Measurements from ENCODE around the gene KRTAP5-6. TPM values are rescaled to one million over a fixed set of nuclear protein-coding genes. Genes with fewer than 3 reads are reported as not detected.

Gene KRTAP5-6
- total RNA-seq, 2 donors from 2014 or later = not detected

DNA sequence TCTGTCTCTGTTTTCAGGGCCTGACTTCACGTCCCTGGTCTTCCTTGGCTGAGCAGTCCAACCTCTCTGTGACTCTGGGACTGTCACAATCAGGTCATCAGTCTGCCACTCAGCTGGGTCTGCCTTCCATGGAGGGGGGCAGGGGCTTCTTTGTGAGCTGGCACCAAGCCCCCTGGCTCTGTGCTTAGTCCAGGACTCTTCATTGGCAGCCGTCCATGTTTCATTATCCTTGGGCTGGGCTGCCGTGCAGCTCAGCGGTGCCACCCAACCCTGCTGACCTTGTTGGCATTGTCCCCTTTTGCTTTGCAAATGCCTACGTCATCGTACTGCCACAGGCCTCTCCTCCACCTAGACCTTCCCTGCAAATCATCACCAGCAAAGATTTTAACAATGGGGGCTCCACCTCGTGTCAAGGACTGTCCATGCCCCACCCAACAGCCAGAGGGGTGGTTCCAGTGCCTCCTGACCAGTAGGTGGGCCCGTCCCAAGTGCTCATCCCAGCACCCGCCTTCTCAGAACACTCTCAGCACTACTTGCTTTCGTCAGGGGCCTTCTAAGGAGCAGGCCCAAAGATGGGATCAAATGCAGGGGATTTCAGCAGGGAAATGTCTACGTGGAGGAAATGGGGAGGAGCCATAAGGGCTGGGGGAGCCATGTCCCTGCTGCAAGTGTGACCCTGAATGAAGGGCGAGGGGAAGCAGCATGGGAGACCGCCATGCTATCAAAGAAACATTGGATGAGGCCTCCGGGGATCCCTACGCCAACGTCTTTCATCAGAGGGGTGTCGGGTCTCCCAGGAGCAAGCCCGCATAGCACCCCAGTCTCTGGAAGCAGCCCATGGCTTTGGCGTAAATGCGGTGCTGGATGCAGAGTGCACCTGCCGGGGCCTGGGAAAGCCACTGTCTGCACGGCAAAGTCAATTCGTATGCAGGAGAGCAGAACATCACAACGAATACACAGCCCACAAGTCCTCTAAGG is 18.2 kb downstream of the KRTAP5-6 start:
- intact Hi-C loops (cut with DNase I) = no loop called here
- H3K4me1 ChIP-seq = no peaks in the 10 kb centered on the region
- H3K27ac ChIP-seq = no peak overlapping the region
- no peaks in the 10 kb centered on the region for H3K9me3 ChIP-seq
- H3K36me3 ChIP-seq (replicated peaks in 1 of 2; ENCODE audit: insufficient read depth in 1 of 2, low read depth in 2 of 2) = no peaks in the 10 kb centered on the region
- ATAC-seq = no peak
- H3K27me3 ChIP-seq = no peaks in the 10 kb centered on the region
- WGBS, 2 donors = 71 to 78% methylated on average over 24 of the region's 24 CpGs
- TF ChIP-seq, protein P1, sequence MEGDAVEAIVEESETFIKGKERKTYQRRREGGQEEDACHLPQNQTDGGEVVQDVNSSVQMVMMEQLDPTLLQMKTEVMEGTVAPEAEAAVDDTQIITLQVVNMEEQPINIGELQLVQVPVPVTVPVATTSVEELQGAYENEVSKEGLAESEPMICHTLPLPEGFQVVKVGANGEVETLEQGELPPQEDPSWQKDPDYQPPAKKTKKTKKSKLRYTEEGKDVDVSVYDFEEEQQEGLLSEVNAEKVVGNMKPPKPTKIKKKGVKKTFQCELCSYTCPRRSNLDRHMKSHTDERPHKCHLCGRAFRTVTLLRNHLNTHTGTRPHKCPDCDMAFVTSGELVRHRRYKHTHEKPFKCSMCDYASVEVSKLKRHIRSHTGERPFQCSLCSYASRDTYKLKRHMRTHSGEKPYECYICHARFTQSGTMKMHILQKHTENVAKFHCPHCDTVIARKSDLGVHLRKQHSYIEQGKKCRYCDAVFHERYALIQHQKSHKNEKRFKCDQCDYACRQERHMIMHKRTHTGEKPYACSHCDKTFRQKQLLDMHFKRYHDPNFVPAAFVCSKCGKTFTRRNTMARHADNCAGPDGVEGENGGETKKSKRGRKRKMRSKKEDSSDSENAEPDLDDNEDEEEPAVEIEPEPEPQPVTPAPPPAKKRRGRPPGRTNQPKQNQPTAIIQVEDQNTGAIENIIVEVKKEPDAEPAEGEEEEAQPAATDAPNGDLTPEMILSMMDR (IDR thresholded peaks at IDR 0.05) = no peak
- TF ChIP-seq POLR2A (IDR thresholded peaks at IDR 0.05) = no peak
- no peak for DNase-seq
- no peak overlapping the region for H3K4me3 ChIP-seq

DNA sequence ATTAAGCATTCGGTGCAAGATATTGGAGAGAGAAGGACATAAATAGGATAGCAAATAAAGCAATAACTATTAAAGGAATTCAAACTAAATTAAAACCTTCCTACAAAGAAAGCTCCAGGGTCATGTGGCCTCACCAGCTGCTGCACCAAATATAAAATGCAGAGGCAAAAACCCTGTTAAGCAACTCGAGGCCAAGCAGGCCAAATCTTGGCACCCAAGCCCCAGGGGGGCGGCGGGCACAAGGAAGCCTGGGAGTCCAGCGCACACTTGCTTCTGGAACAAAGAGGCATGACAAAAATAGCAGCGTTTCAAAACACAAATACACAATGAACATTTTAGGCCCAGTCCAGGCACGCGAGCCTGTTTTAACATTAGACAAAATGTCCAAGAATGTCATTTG is 20.8 kb downstream of the KRTAP5-6 start:
- Histone ChIP-seq H3K36me3 (replicated peaks in 1 of 2; ENCODE audit: insufficient read depth in 1 of 2, low read depth in 2 of 2) (no peaks in the 10 kb centered on the region), H3K4me1 (no peaks in the 10 kb centered on the region), H3K27me3 (no peaks in the 10 kb centered on the region), H3K4me3 (no peak overlapping the region), H3K9me3 (no peaks in the 10 kb centered on the region), H3K27ac (no peak overlapping the region)
- TF ChIP-seq POLR2A (IDR thresholded peaks at IDR 0.05) = no peak
- TF ChIP-seq, protein P1 (IDR thresholded peaks at IDR 0.05) = no peak
- WGBS, 2 donors = 77% methylated on average over 8 of the region's 8 CpGs
- DNase-seq = no peak
- intact Hi-C loops (cut with DNase I) = no loop called here
- no peak for ATAC-seq

DNA sequence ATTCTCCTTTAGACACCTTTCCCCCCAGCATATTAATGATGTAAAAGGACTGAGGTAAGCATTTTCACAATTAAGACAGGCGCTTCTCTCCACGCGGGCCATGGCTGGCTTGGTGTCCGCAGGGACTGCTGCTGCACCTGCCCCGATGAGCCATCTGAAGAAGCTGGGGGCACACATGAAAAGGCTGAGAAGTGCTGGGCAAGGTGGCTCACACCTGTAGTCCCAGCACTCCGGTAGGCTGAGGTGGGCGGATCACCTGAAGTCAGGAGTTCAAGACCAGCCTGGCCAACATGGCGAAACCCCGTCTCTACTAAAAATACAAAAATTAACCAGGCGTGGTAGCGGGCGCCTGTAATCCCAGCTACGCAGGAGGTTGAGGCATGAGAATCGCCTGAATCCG is 21.3 kb downstream of the KRTAP5-6 start:
- Histone ChIP-seq H3K36me3 (replicated peaks in 1 of 2; ENCODE audit: insufficient read depth in 1 of 2, low read depth in 2 of 2) (no peaks in the 10 kb centered on the region), H3K4me3 (no peak overlapping the region), H3K27me3 (no peaks in the 10 kb centered on the region), H3K4me1 (no peaks in the 10 kb centered on the region), H3K27ac (no peak overlapping the region), H3K9me3 (no peaks in the 10 kb centered on the region)
- no peak for ATAC-seq
- no peak for DNase-seq
- TF ChIP-seq, protein P1 (IDR thresholded peaks at IDR 0.05) = no peak
- no peak for TF ChIP-seq POLR2A (IDR thresholded peaks at IDR 0.05)
- WGBS, 2 donors = 86 to 93% methylated on average over 15 of the region's 15 CpGs
- intact Hi-C loops (cut with DNase I) = no loop called here

DNA sequence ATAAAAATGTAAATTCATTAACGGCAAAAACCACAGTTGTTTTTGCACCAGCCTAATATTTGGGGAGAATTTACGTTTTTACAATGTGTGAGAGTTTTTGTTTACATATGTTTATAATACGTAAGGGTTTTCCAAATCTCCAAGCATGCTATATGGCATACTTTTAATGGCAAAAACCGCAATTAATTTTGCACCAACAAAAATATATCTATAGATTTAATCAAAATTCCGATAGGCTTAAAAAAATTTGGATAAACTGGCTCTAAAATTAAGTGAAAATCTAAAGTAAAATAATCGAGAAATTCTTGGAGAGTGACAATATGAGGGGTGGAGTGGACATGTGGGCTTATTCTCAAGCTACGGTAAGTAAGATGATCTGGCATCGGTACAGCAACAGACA is 22.8 kb downstream of the KRTAP5-6 start:
- Histone ChIP-seq H3K4me1 (no peaks in the 10 kb centered on the region), H3K27me3 (no peaks in the 10 kb centered on the region), H3K4me3 (peak overlapping the region in 1 of 2 donors; percentile 7), H3K9me3 (no peaks in the 10 kb centered on the region), H3K27ac (no peak overlapping the region), H3K36me3 (replicated peaks in 1 of 2; ENCODE audit: insufficient read depth in 1 of 2, low read depth in 2 of 2) (no peaks in the 10 kb centered on the region)
- no peak for ATAC-seq
- no peak for TF ChIP-seq POLR2A (IDR thresholded peaks at IDR 0.05)
- TF ChIP-seq, protein P1 (IDR thresholded peaks at IDR 0.05) = no peak
- intact Hi-C loops (cut with DNase I) = no loop called here
- DNase-seq = no peak
- WGBS, 2 donors = 51 to 67% methylated on average over 8 of the region's 8 CpGs

Data from body of pancreas (tissue), 4 donors.